Gastroesophageal sphincter (tissue), 3 donors: ENCODE data around the gene RIPK1.
"Not testable (repeated sequence)": the region's sequence is repeated elsewhere in the genome, so short reads cannot be mapped to it uniquely, and the experiment has no call there.

ENCODE experiments used
- EP300 ChIP-seq: sonication (generic); formaldehyde crosslinking; IDR thresholded peaks from one replicate; pipeline ENCODE4 v1.6.1; 2017; ENCODE audit warnings: antibody characterized with exemption, mild to moderate bottlenecking
- POLR2A ChIP-seq, 2 donors: fragments of 450-650 bp; IDR thresholded peaks; one replicate each; pipeline ENCODE4 v1.6.1; 2017; ENCODE audit warnings: antibody characterized with exemption in 2 of 2, mild to moderate bottlenecking in 2 of 2, moderate library complexity in 1 of 2
- TF ChIP-seq, protein P1 (sequence below), 4 experiments: fragments of 200-600 bp in 2 of 4; fragments of 450-650 bp in 2 of 4; sonication (generic) in 1 of 4; IDR thresholded peaks; one replicate each; pipeline ENCODE4 v1.5.1; 2017 to 2019; ENCODE audit warnings: antibody characterized with exemption in 4 of 4, mild to moderate bottlenecking in 2 of 4, moderate library complexity in 2 of 4

DNA sequence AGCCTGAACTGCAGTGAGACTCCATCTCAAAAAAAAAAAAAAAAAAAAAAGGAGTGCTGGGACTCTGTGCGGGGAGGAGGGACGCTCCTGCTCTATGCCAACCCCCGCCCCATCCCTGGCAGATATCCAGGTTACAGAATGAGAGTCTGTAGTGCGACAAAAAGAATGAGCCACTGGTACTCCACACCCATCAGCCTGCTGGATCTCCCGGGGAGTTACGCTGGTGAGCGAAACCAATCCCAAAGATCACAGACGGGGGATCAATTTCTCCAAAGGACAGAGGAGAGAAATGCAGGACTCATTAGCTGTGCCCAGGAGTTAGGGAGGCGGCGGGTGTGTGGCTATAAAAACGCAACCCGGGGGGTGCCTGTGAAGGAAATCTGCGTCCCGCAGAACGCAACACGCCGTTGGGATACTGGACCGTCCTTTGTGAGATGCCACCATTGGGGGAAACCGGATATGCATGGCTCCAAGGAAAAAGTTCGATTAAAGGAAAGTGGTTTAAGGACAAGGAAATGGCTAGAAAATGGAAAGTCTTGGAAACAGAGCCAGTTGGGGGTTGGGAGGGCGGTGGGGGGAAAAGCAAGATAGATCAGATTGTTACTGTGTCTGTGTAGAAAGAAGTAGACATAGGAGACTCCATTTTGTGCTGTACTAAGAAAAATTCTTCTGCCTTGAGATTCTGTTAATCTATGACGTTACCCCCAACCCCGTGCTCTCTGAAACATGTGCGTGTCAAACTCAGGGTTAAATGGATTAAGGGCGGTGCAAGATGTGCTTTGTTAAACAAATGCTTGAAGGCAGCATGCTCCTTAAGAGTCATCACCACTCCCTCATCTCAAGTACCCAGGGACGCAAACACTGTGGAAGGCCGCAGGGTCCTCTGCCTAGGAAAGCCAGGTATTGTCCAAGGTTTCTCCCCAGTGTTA is 13.8 kb upstream of the RIPK1 start:
- TF ChIP-seq POLR2A (IDR thresholded peaks at IDR 0.05); EP300: not testable (repeated sequence)
- TF ChIP-seq, protein P1, sequence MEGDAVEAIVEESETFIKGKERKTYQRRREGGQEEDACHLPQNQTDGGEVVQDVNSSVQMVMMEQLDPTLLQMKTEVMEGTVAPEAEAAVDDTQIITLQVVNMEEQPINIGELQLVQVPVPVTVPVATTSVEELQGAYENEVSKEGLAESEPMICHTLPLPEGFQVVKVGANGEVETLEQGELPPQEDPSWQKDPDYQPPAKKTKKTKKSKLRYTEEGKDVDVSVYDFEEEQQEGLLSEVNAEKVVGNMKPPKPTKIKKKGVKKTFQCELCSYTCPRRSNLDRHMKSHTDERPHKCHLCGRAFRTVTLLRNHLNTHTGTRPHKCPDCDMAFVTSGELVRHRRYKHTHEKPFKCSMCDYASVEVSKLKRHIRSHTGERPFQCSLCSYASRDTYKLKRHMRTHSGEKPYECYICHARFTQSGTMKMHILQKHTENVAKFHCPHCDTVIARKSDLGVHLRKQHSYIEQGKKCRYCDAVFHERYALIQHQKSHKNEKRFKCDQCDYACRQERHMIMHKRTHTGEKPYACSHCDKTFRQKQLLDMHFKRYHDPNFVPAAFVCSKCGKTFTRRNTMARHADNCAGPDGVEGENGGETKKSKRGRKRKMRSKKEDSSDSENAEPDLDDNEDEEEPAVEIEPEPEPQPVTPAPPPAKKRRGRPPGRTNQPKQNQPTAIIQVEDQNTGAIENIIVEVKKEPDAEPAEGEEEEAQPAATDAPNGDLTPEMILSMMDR (IDR thresholded peaks at IDR 0.05) = not testable (repeated sequence)
